AG09309 (cell line): ENCODE measurements around the gene TRABD2B.

Source experiments
- DNase-seq: peaks from one replicate; pipeline ENCODE4 v3.0.0-alpha.2; 2010; ENCODE audit warnings: low read depth
- H3K4me3 ChIP-seq: 2 replicates; pipeline ENCODE4 v1.5.1; 2011; ENCODE audit warnings: mild to moderate bottlenecking, low read depth, low read length, moderate library complexity; ENCODE audit not compliant: control insufficient read depth
- TF ChIP-seq, protein P1 (sequence below): IDR thresholded peaks from 2 replicates; pipeline ENCODE4 v1.5.1; 2011; ENCODE audit warnings: mild to moderate bottlenecking, low read depth, low read length, inconsistent platforms; ENCODE audit not compliant: insufficient read depth, control insufficient read depth; ENCODE audit errors: missing control alignments

TRABD2B gene

DNA sequence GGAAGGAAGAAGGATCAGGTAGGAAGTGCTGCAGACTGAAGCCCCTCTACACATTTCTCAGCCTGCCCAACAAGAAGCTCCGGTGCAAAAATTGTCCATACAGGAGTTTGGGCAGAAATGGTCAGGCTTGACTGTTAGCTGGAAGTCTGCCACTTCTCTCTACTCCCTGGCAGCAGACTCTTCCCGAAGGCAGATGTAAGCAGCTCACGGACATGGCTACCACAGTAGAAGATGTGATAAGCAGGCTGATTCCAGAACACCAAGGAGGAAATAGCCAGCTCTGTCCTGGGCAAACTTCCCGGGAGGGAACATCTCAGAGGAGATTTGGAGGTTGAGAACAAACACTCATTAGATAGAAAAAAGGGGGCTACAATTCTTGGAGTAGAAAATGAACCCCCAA lies 52.6 kb downstream of the TRABD2B start:
- H3K4me3 ChIP-seq, result no peak overlapping the region
- DNase-seq, result no peak
- TF ChIP-seq, protein P1, sequence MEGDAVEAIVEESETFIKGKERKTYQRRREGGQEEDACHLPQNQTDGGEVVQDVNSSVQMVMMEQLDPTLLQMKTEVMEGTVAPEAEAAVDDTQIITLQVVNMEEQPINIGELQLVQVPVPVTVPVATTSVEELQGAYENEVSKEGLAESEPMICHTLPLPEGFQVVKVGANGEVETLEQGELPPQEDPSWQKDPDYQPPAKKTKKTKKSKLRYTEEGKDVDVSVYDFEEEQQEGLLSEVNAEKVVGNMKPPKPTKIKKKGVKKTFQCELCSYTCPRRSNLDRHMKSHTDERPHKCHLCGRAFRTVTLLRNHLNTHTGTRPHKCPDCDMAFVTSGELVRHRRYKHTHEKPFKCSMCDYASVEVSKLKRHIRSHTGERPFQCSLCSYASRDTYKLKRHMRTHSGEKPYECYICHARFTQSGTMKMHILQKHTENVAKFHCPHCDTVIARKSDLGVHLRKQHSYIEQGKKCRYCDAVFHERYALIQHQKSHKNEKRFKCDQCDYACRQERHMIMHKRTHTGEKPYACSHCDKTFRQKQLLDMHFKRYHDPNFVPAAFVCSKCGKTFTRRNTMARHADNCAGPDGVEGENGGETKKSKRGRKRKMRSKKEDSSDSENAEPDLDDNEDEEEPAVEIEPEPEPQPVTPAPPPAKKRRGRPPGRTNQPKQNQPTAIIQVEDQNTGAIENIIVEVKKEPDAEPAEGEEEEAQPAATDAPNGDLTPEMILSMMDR, result no peak

DNA sequence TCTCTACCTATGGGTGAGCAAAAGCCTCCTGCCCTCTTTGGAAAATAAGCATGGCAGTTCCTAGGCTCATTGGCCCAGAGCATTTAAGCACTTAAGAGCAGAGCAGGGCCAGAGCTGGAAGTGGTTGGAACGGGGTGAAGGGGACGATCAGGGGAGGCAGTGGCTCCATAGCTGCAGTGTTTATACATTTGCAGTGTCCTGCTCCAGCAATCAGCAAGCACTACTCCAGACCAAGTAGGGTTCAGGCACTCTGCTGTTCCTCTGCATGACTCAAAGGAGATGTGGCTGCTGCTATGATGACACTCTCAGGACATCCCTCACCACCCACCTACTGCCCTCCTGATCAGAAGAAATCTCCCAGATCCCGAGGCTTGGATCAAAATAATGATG lies 55.0 kb downstream of the TRABD2B start:
- TF ChIP-seq, protein P1, result no peak
- H3K4me3 ChIP-seq, result no peak overlapping the region
- DNase-seq, result no peak

DNA sequence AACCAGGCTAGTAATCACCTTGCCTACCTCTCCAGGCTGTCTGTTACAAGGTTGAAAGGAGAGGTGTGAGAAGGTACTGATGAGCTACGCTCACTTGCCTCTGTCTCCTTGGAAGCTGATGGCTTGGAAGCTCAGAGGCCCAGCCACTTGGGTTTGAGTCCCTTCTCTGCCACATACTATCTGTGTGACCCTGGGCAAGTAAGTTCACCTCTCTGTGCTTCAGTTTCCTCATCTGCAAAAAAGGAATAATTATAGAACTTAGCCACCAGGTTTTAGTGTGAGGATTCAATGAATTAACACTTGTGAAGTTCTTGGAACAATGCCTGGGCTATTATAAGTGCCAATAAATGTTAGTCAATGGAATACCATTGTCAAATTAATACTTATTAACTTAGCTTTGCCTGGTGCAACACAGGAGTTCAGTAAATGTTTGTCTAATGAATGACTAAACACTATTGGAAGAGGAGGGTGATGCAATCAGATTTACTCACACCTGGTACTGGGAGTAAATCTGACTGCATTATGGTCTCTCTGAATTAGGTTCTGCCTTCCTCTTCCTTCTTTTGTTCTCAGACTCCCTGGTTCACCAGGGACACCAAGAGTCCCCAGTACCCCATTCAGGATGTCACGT lies 55.5 kb downstream of the TRABD2B start:
- H3K4me3 ChIP-seq, result no peak overlapping the region
- no peak for DNase-seq
- TF ChIP-seq, protein P1, result no peak

DNA sequence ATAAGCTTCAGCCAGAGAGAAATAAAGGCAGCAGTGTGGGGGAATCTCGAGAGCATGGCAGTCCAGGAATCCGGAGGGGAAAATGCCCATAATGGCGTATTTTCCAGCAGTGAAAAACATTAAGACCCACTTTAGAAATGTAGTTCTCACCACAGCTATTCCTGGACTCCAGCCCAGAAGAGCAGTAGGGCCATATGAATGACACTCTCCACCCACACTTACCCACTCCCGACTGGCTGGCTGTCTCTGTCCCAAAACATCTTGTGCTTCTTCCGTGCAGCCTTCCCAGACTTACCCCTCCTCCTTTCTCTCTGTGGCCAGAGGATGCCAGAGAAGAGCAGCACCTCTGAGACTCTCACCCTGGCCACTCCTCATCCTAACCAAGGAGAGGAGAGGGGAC lies 56.4 kb downstream of the TRABD2B start:
- TF ChIP-seq, protein P1, result no peak
- DNase-seq, result no peak
- no peak overlapping the region for H3K4me3 ChIP-seq

DNA sequence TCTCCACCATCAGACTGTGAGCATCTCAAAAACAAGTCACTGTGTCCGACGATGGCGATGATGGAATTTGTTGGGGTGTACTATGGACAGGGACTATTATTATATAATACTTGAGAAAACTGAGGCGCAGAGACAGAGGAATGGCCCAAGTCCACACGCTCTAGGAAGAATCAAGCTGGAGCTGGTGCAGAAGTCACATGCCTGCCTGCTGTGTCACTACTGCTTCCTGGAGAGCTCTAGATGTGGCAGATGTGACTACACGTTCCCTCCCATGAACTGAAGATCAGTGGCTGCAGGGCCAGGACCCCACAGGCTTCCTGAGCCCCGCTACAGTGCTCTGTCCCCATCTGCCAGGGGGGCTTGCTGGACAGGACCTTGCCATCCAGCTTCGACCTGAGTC lies 56.9 kb downstream of the TRABD2B start:
- TF ChIP-seq, protein P1, result no peak
- no peak for DNase-seq

DNA sequence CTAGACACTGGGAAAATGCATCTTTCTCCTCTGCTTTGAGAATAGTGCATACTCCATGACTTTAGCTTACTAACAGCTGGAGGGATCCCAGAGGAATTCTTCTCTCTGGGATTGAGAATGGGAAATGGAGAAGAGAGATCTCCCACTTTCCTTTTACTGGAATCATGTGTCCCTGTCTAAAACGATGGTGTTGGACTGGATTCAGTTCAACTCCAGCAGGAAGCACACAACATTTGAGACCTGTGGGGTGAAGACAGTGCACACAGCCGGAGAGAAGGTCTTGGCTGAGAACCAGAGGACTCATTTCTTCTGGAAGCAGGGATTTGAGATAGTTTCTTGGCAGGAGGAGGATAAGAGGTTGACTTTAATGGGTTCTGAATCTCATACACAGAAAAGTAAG lies 58.7 kb downstream of the TRABD2B start:
- TF ChIP-seq, protein P1, result no peak
- no peak for DNase-seq
- H3K4me3 ChIP-seq, result no peak overlapping the region

More for the DNA sequence above, 56.9 kb downstream of the TRABD2B start:
- no peak overlapping the region for H3K4me3 ChIP-seq

DNA sequence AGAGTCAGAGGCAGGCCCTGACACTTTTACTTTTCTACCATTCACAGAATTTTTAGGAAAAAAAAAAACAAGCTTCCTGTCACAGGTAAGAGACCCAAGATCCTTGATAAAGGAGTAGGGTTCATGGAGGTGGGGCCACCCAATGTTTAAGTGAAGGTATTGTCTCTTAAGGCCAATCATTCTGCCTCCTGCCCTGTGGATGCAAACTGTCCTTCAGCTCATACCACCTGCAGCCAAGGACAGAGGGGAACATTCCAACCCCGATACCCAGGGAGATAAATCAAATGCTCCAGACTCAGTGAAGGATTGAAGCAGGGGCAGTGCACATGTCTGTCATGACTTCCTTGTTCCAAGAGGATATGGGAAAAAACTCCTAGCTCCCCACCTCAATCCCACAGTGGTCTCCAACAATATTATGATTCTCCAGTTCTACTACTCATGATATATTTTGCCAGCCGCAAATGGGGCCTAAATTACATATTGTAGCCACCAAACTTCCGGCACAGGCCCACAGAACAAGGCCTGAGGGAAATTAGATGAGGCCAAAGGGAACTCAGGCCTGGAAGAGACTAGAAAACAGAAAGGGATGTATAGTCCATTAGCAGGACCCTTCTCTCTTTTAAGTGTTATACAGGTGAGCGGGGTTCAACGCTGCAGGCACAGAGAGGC lies 59.5 kb downstream of the TRABD2B start:
- TF ChIP-seq, protein P1, result no peak
- H3K4me3 ChIP-seq, result no peak overlapping the region
- no peak for DNase-seq
